Stimulated activated CD8-positive, alpha-beta memory T cell treated with anti-CD3 and anti-CD28 coated beads, Interleukin-4, amount 100 ng/mL, for 1 hour (primary cell): Measurements from ENCODE around the gene SAV1.

Experiments
- DNase-seq, 2 donors: peaks; one replicate each; pipeline ENCODE4 v3.0.0-alpha.2; 2020; ENCODE audit warnings: low read depth in 2 of 2, low spot score in 1 of 2

The SAV1 gene

GRCh38 chr14:50610465-50610864 lies 57.6 kb downstream of the SAV1 start:
- no peak for DNase-seq

GRCh38 chr14:50608302-50608851 lies 59.7 kb downstream of the SAV1 start:
- DNase-seq, result no peak

GRCh38 chr14:50607761-50608160 lies 60.3 kb downstream of the SAV1 start:
- no peak for DNase-seq

GRCh38 chr14:50607181-50607580 lies 60.9 kb downstream of the SAV1 start:
- no peak for DNase-seq

GRCh38 chr14:50606468-50606867 lies 61.6 kb downstream of the SAV1 start:
- no peak for DNase-seq

- DNase-seq, result no peak
Measured at GRCh38 chr14:50605766-50606165, 62.3 kb downstream of the SAV1 start.

GRCh38 chr14:50603565-50603964 lies 64.5 kb downstream of the SAV1 start:
- no peak for DNase-seq

- DNase-seq, result no peak
Measured at GRCh38 chr14:50602035-50602434, 66.1 kb downstream of the SAV1 start.

GRCh38 chr14:50601394-50601793 lies 66.7 kb downstream of the SAV1 start:
- no peak for DNase-seq

GRCh38 chr14:50600849-50601248 lies 67.3 kb downstream of the SAV1 start:
- DNase-seq, result no peak

GRCh38 chr14:50599700-50600444 lies 68.2 kb downstream of the SAV1 start:
- DNase-seq, result no peak

- DNase-seq, result no peak
Measured at GRCh38 chr14:50598765-50599164, 69.3 kb downstream of the SAV1 start.

GRCh38 chr14:50594577-50595316 lies 73.4 kb downstream of the SAV1 start:
- no peak for DNase-seq

GRCh38 chr14:50590464-50590863 lies 77.6 kb downstream of the SAV1 start:
- no peak for DNase-seq
